ENCODE results near the gene PTPRN2.
A peak's percentile ranks its signal among the peaks of the same experiment; 100 is the strongest.
"Not testable (repeated sequence)": the region's sequence is repeated elsewhere in the genome, so short reads cannot be mapped to it uniquely, and the experiment has no call there.

The PTPRN2 gene

GRCh38 chr7:157710396-157710795 is 877.2 kb downstream of the PTPRN2 start:
- Mint-ChIP-seq H3K27me3 (peaks cover 38% of the 10 kb centered on the region), H3K4me3 (no peak overlapping the region), H3K36me3 (no peaks in the 10 kb centered on the region), H3K9me3 (no peaks in the 10 kb centered on the region), H3K27ac (no peak overlapping the region), H3K4me1 (no peaks in the 10 kb centered on the region)
- CTCF ChIA-PET: no interaction called here
- DNase-seq: no peak

- H3K27ac Mint-ChIP-seq: no peak overlapping the region
- no peaks in the 10 kb centered on the region for H3K9me3 Mint-ChIP-seq
- H3K4me3 Mint-ChIP-seq: no peak overlapping the region
- H3K36me3 Mint-ChIP-seq: no peaks in the 10 kb centered on the region
- H3K27me3 Mint-ChIP-seq: peaks cover 41% of the 10 kb centered on the region
- no peaks in the 10 kb centered on the region for H3K4me1 Mint-ChIP-seq
- DNase-seq: peak; percentile 8
- CTCF ChIA-PET: no interaction called here
These were observed 877.9 kb downstream of the PTPRN2 start for GRCh38 chr7:157709531-157710251.

- Mint-ChIP-seq H3K4me1 (no peaks in the 10 kb centered on the region), H3K27me3 (peaks cover 39% of the 10 kb centered on the region), H3K27ac (no peak overlapping the region), H3K9me3 (no peaks in the 10 kb centered on the region), H3K4me3 (no peak overlapping the region), H3K36me3 (no peaks in the 10 kb centered on the region)
- CTCF ChIA-PET: no interaction called here
- peak; percentile 12 for DNase-seq
These were observed 878.7 kb downstream of the PTPRN2 start for GRCh38 chr7:157708919-157709295.

GRCh38 chr7:157707983-157708918 is 879.4 kb downstream of the PTPRN2 start:
- no peak overlapping the region for H3K27ac Mint-ChIP-seq
- H3K4me3 Mint-ChIP-seq: no peak overlapping the region
- no peaks in the 10 kb centered on the region for H3K4me1 Mint-ChIP-seq
- CTCF ChIA-PET: no interaction called here
- DNase-seq: peak; percentile 17
- H3K9me3 Mint-ChIP-seq: no peaks in the 10 kb centered on the region
- H3K27me3 Mint-ChIP-seq: peaks cover 45% of the 10 kb centered on the region
- H3K36me3 Mint-ChIP-seq: no peaks in the 10 kb centered on the region

- Mint-ChIP-seq H3K4me3 (no peak overlapping the region), H3K36me3 (no peaks in the 10 kb centered on the region), H3K27me3 (peaks cover 74% of the 10 kb centered on the region), H3K9me3 (no peaks in the 10 kb centered on the region), H3K27ac (no peak overlapping the region), H3K4me1 (no peaks in the 10 kb centered on the region)
- CTCF ChIA-PET: no interaction called here
- DNase-seq: peak; percentile 1
These were observed 883.3 kb downstream of the PTPRN2 start for GRCh38 chr7:157704365-157704764.

GRCh38 chr7:157703534-157704195 is 884.0 kb downstream of the PTPRN2 start:
- peaks cover 77% of the 10 kb centered on the region for H3K27me3 Mint-ChIP-seq
- no peak overlapping the region for H3K27ac Mint-ChIP-seq
- DNase-seq: peak; percentile 3
- no peaks in the 10 kb centered on the region for H3K4me1 Mint-ChIP-seq
- H3K9me3 Mint-ChIP-seq: no peaks in the 10 kb centered on the region
- no peaks in the 10 kb centered on the region for H3K36me3 Mint-ChIP-seq
- CTCF ChIA-PET: no interaction called here
- no peak overlapping the region for H3K4me3 Mint-ChIP-seq

- CTCF ChIA-PET: no interaction called here
- Mint-ChIP-seq H3K4me3 (no peak overlapping the region), H3K36me3 (no peaks in the 10 kb centered on the region), H3K27ac (no peak overlapping the region), H3K4me1 (no peaks in the 10 kb centered on the region), H3K9me3 (no peaks in the 10 kb centered on the region), H3K27me3 (peaks cover 74% of the 10 kb centered on the region)
- peak; percentile 11 for DNase-seq
These were observed 884.5 kb downstream of the PTPRN2 start for GRCh38 chr7:157703131-157703530.

GRCh38 chr7:157702311-157703023 is 885.2 kb downstream of the PTPRN2 start:
- CTCF ChIA-PET: no interaction called here
- H3K4me1 Mint-ChIP-seq: no peaks in the 10 kb centered on the region
- H3K27ac Mint-ChIP-seq: peak overlapping the region; percentile 67
- H3K4me3 Mint-ChIP-seq: no peak overlapping the region
- peaks cover 76% of the 10 kb centered on the region for H3K27me3 Mint-ChIP-seq
- DNase-seq: peak; percentile 10
- no peaks in the 10 kb centered on the region for H3K9me3 Mint-ChIP-seq
- no peaks in the 10 kb centered on the region for H3K36me3 Mint-ChIP-seq

GRCh38 chr7:157701395-157702180 is 886.0 kb downstream of the PTPRN2 start:
- peaks cover 72% of the 10 kb centered on the region for H3K27me3 Mint-ChIP-seq
- H3K4me3 Mint-ChIP-seq, H3K9me3 Mint-ChIP-seq, CTCF ChIA-PET, H3K27ac Mint-ChIP-seq, H3K36me3 Mint-ChIP-seq, H3K4me1 Mint-ChIP-seq: not testable (repeated sequence)
- DNase-seq: peak; percentile 9

GRCh38 chr7:157700231-157701005 is 887.2 kb downstream of the PTPRN2 start:
- H3K9me3 Mint-ChIP-seq: peaks cover 2% of the 10 kb centered on the region
- no peak overlapping the region for H3K4me3 Mint-ChIP-seq
- CTCF ChIA-PET: no interaction called here
- peaks cover 63% of the 10 kb centered on the region for H3K27me3 Mint-ChIP-seq
- H3K4me1 Mint-ChIP-seq: no peaks in the 10 kb centered on the region
- H3K36me3 Mint-ChIP-seq: no peaks in the 10 kb centered on the region
- DNase-seq: peak; percentile 5
- H3K27ac Mint-ChIP-seq: no peak overlapping the region

- Mint-ChIP-seq H3K36me3 (no peaks in the 10 kb centered on the region), H3K4me3 (no peak overlapping the region), H3K27ac (no peak overlapping the region), H3K9me3 (peaks cover 2% of the 10 kb centered on the region), H3K27me3 (peaks cover 63% of the 10 kb centered on the region), H3K4me1 (no peaks in the 10 kb centered on the region)
- CTCF ChIA-PET: no interaction called here
- DNase-seq: peak; percentile 5
These were observed 888.1 kb downstream of the PTPRN2 start for GRCh38 chr7:157699357-157700013.

GRCh38 chr7:157697287-157697686 is 890.3 kb downstream of the PTPRN2 start:
- H3K9me3 Mint-ChIP-seq, H3K4me1 Mint-ChIP-seq, H3K36me3 Mint-ChIP-seq, H3K27ac Mint-ChIP-seq, H3K4me3 Mint-ChIP-seq, DNase-seq, CTCF ChIA-PET: not testable (repeated sequence)
- peaks cover 65% of the 10 kb centered on the region for H3K27me3 Mint-ChIP-seq

- H3K36me3 Mint-ChIP-seq, H3K4me3 Mint-ChIP-seq, DNase-seq, CTCF ChIA-PET, H3K4me1 Mint-ChIP-seq, H3K27ac Mint-ChIP-seq, H3K9me3 Mint-ChIP-seq: not testable (repeated sequence)
- peaks cover 65% of the 10 kb centered on the region for H3K27me3 Mint-ChIP-seq
These were observed 892.0 kb downstream of the PTPRN2 start for GRCh38 chr7:157695609-157696008.

Data from activated naive CD4-positive, alpha-beta T cell treated with anti-CD3 and anti-CD28 coated beads, Interleukin-2, amount 10 ng/mL, durations not matched to agents 7 days and 5 days (primary cell).